ENCODE results near the gene PHOX2A.
A peak's percentile ranks its signal among the peaks of the same experiment; 100 is the strongest.
"Not testable (repeated sequence)": the region's sequence is repeated elsewhere in the genome, so short reads cannot be mapped to it uniquely, and the experiment has no call there.

The PHOX2A gene

DNA sequence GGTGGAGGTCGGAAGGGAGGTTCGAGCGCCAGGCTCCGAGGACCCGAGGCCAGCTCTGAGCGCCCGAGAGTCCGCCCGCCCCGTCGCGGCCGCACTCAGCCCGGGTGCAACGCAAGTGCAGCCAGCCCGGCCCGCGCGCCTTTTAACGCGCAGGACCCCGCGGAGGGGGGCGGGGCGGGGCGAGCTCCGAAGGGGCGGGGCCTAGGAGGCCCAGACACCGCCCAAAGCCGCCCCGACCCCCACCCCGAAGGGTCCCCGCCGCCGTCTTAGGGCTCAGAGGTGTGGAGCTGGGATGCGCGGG lies at the start of gene PHOX2A:
TSS of gene PHOX2A (minus strand) at position 117 of the 301 bp plus-strand sequence. CDS start 172 bp downstream, outside the sequence.
- Histone ChIP-seq H3K27me3 (replicated peaks; ENCODE audit: control insufficient read depth, insufficient read depth, low read length) (peaks cover 3% of the 10 kb centered on the region), H3K36me3 (ENCODE audit: control insufficient read depth, insufficient read depth, low read length) (no peaks in the 10 kb centered on the region), H3K4me3 (replicated peaks; ENCODE audit: low read depth, low read length) (no peak within 1 kb of the TSS)
- TF ChIP-seq, protein P1, sequence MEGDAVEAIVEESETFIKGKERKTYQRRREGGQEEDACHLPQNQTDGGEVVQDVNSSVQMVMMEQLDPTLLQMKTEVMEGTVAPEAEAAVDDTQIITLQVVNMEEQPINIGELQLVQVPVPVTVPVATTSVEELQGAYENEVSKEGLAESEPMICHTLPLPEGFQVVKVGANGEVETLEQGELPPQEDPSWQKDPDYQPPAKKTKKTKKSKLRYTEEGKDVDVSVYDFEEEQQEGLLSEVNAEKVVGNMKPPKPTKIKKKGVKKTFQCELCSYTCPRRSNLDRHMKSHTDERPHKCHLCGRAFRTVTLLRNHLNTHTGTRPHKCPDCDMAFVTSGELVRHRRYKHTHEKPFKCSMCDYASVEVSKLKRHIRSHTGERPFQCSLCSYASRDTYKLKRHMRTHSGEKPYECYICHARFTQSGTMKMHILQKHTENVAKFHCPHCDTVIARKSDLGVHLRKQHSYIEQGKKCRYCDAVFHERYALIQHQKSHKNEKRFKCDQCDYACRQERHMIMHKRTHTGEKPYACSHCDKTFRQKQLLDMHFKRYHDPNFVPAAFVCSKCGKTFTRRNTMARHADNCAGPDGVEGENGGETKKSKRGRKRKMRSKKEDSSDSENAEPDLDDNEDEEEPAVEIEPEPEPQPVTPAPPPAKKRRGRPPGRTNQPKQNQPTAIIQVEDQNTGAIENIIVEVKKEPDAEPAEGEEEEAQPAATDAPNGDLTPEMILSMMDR (IDR thresholded peaks at IDR 0.05; ENCODE audit: insufficient read depth, low read length, poor library complexity, severe bottlenecking), result no peak
- no peak for DNase-seq (ENCODE audit: extremely low read depth, insufficient read length)

DNA sequence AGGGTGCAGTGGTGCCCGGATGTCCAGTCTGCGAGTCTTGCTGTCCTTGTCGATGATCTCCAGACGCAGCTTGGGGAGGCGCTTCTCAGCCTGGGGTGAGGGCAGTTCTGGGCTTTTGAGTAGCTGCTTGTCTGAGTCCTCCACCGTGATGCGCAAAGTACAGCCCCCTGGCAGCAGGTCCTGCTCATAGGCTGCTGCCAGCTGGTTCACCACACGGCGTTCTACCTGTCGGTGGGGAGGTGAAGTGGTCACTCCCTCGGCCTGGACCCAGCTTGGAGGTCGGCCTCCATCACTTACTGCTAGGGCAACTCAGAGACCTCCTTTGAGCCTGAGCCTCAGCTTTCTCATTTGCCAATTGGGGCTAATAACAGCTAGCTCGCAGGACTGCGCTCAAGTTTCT lies 49.4 kb upstream of the PHOX2A start:
- Histone ChIP-seq H3K27me3 (replicated peaks; ENCODE audit: control insufficient read depth, insufficient read depth, low read length) (no peaks in the 10 kb centered on the region), H3K36me3 (ENCODE audit: control insufficient read depth, insufficient read depth, low read length) (peaks cover 7% of the 10 kb centered on the region), H3K4me3 (replicated peaks; ENCODE audit: low read depth, low read length) (no peak overlapping the region)
- TF ChIP-seq, protein P1 (IDR thresholded peaks at IDR 0.05; ENCODE audit: insufficient read depth, low read length, poor library complexity, severe bottlenecking), result no peak
- DNase-seq (ENCODE audit: extremely low read depth, insufficient read length), result no peak

DNA sequence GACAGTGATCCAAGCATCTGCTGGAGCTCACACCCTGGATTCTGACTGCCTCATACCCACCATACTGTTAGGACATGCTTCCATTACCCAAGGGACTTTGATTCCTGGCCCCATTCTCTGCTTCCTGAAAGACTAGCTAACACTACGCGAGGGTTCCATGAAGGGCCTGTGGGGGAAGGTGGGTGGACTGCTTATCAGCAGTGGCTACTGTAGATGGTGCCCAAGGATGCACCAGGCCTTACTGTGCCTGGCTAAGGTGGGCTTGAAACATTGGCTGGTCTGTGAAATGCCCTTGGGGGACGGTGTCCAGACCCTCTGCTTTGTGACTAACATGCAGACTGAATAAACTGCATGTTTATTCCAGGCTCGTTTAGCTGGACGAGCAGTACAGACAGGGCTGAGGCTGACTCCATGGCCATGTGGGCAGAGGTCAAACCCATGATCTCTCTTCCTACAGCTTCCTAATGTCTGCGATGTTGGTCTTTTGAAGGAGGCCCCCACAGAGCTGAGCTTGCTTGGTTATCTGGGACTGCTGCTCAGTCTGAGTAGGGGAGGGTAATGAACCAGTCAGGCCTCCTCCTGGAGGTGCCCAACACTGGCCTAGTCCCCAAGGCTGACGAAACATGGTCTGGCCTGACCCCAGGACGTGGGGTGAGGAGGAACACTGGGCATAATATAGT lies 48.3 kb upstream of the PHOX2A start:
- H3K36me3 ChIP-seq (ENCODE audit: control insufficient read depth, insufficient read depth, low read length), result peaks cover 7% of the 10 kb centered on the region
- no peaks in the 10 kb centered on the region for H3K27me3 ChIP-seq (replicated peaks; ENCODE audit: control insufficient read depth, insufficient read depth, low read length)
- no peak overlapping the region for H3K4me3 ChIP-seq (replicated peaks; ENCODE audit: low read depth, low read length)
- DNase-seq (ENCODE audit: extremely low read depth, insufficient read length), result no peak
- TF ChIP-seq, protein P1 (IDR thresholded peaks at IDR 0.05; ENCODE audit: insufficient read depth, low read length, poor library complexity, severe bottlenecking), result no peak

DNA sequence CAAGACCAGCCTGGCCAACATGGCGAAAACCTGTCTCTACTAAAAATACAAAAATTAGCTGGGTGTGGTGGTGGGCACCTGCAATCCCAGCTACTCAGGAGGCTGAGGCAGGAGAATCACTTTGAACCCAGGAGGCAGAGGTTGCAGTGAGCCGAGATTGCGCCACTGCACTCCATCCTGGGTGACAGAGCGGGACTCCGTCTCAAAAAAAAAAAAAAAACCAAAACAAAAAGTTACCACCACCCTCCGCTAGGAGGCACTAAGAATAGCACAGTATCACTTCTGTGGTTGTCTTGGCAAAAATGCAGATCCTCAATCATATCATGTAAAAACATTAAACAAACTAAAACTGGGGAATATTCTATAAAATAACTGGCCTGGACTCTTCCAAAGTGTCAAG lies 46.8 kb upstream of the PHOX2A start:
- not testable (repeated sequence) for H3K27me3 ChIP-seq (replicated peaks; ENCODE audit: control insufficient read depth, insufficient read depth, low read length); DNase-seq (ENCODE audit: extremely low read depth, insufficient read length); H3K36me3 ChIP-seq (ENCODE audit: control insufficient read depth, insufficient read depth, low read length); H3K4me3 ChIP-seq (replicated peaks; ENCODE audit: low read depth, low read length)
- TF ChIP-seq, protein P1 (IDR thresholded peaks at IDR 0.05; ENCODE audit: insufficient read depth, low read length, poor library complexity, severe bottlenecking), result peak; percentile 66

DNA sequence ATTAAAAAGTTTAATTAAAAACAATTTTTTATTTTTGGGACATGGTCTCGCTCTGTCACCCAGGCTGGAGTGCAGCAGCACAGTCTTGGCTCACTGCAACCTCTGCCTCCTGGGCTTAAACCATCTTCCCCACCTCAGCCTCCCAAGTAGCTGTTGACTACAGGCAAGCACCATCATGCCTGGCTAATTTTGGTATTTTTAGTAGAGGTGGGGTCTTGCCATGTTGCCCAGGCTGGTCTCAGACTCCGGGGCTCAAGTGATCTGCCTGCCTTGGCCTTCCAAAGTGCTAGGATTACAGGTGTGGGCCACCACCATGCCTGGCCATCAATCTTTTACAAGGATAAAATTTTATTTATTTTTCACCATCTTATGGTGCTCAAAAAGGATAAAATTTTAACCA lies 43.3 kb upstream of the PHOX2A start:
- DNase-seq (ENCODE audit: extremely low read depth, insufficient read length), result no peak
- TF ChIP-seq, protein P1 (IDR thresholded peaks at IDR 0.05; ENCODE audit: insufficient read depth, low read length, poor library complexity, severe bottlenecking), result no peak
- Histone ChIP-seq H3K4me3 (replicated peaks; ENCODE audit: low read depth, low read length) (no peak overlapping the region), H3K36me3 (ENCODE audit: control insufficient read depth, insufficient read depth, low read length) (no peaks in the 10 kb centered on the region), H3K27me3 (replicated peaks; ENCODE audit: control insufficient read depth, insufficient read depth, low read length) (no peaks in the 10 kb centered on the region)

DNA sequence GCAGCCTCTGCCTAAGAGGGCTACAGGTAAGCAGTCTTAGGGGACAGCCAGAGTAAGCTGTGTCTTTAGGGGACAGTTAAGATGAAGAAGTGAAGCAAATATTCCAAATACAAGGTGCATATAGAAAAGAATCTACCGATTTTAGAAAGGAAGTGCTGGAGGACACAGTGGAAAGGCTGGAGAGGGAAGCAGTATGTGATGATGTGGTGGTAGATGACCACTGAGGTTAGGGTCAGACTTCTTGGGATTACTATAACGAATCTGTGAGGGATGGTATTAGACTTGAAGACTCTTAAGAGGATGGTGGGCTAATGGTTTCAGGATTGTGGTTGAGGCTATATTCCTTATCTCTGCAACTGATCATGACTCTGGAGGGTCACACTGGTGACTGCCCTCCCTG lies 40.0 kb upstream of the PHOX2A start:
- Histone ChIP-seq H3K4me3 (replicated peaks; ENCODE audit: low read depth, low read length) (no peak overlapping the region), H3K36me3 (ENCODE audit: control insufficient read depth, insufficient read depth, low read length) (no peaks in the 10 kb centered on the region), H3K27me3 (replicated peaks; ENCODE audit: control insufficient read depth, insufficient read depth, low read length) (no peaks in the 10 kb centered on the region)
- TF ChIP-seq, protein P1 (IDR thresholded peaks at IDR 0.05; ENCODE audit: insufficient read depth, low read length, poor library complexity, severe bottlenecking), result no peak
- DNase-seq (ENCODE audit: extremely low read depth, insufficient read length), result no peak
